GM19240 (cell line): Measurements from ENCODE around the gene PRKAR1B.

ENCODE experiments used
- DNase-seq: peaks from one replicate; pipeline ENCODE4 v3.0.0; 2011; ENCODE audit warnings: low spot score; ENCODE audit not compliant: insufficient read length

The PRKAR1B gene

DNA sequence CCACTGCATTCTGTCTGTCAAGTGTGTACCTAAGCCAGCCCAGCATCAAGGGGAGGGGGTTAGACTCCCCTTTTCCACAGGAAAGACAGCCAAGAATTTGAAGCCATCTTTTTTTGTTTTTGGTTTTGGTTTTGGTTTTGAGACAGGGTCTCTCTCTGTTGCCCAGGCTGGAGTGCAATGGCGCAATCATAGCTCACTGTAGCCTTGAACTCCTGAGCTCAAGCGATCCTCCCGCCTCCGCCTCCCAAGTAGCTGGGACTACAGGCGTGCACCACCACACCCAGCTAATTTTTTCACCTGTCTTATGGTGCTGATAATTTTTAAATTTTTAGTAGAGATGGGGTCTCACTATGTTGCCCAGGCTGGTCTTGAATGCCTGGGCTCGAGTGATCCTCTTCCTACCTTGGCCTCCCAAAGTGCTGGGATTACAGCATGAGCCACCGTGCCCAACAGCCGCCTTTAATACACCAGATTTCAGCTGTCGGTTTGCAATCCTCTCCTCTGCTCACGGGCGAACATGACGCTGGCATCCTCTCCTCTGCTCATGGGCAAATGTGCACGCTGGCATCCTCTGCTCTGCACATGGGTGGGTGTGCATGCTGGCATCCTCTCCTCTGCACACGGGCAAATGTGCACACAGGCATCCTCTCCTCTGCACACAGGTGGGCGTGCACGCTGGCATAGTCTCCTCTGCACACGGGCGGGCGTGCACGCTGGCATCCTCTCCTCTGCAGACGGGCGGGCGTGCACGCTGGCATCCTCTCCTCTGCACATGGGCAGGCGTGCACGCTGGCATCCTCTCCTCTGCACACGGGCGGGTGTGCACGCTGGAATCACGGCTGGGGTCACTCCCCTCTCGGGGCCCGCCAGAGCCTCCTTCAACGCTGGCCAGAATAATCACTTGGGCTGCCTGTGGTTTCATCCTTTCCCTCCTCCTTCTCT lies 151.4 kb downstream of the PRKAR1B start:
- no peak for DNase-seq

GRCh38 chr7:574661-575395 lies 152.3 kb downstream of the PRKAR1B start:
- DNase-seq, result no peak

DNA sequence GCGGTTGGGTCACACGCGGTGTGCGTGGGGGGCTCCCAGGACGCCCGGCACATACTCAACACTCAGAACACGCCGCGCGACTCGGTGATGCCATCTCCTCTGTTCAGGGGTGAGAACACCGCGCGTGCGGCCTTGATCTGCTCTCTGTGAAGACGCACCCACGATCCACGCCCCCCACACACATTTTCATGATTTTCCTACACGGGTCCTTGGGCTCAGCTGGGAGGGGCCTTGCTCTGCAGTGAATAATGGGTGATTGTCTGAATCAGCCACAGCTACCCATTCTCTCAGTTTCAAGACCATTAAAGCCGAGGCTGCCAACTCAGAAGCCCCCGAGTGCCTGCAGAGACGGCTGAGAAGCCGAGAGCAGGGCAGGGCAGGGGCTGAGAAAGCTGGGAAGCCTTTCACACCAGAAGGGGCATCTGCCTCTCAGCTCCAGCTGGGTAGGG lies 153.1 kb downstream of the PRKAR1B start:
- DNase-seq, result no peak

- no peak for DNase-seq
These were observed 153.7 kb downstream of the PRKAR1B start for GRCh38 chr7:573269-573932.

GRCh38 chr7:572416-573268 lies 154.4 kb downstream of the PRKAR1B start:
- DNase-seq, result no peak

- DNase-seq, result no peak
These were observed 155.2 kb downstream of the PRKAR1B start for GRCh38 chr7:571718-572415.

DNA sequence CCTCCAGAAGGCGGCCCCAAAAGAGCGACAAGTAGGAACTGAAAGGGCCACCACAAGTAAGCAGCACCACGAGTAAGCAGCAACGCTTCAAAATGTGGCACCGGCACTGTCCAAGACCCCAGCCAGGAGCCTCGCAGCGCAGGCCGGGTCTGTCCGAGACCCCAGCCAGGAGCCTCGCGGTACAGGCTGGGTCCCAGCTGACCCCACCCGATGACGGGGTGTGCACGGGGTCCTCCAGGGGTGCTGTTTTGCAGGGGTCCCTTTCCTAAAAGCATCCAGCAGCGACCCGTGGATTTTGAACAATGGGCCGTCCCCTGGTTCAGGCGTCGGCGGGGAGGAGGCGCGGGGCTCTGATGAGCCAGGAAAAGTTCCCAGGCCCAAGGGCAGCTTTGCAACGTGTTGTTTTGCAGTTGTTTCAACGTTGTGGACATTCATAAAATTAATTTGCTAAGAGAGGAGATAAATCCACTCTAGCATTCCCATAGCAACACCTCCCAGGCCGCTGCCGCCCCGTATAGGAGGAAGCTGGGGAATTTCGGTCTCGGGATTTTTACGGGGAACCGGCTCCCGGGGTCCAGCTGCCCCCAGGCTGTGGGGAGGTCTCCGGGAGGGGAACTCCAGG lies 155.9 kb downstream of the PRKAR1B start:
- no peak for DNase-seq

DNA sequence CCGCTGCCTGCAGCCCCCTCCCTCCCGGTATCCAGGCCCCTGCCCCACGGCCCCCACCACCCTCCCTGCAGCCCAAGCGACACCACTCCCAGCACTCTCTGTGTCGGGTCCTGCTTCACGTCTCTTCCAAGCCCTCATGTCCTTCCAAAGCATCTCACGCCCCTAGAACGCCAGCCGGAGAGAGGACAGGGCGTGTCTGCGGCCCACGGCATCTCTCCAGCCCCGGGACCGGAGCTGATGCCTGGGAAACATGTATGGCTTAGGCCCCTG lies 156.3 kb downstream of the PRKAR1B start:
- DNase-seq, result no peak

DNA sequence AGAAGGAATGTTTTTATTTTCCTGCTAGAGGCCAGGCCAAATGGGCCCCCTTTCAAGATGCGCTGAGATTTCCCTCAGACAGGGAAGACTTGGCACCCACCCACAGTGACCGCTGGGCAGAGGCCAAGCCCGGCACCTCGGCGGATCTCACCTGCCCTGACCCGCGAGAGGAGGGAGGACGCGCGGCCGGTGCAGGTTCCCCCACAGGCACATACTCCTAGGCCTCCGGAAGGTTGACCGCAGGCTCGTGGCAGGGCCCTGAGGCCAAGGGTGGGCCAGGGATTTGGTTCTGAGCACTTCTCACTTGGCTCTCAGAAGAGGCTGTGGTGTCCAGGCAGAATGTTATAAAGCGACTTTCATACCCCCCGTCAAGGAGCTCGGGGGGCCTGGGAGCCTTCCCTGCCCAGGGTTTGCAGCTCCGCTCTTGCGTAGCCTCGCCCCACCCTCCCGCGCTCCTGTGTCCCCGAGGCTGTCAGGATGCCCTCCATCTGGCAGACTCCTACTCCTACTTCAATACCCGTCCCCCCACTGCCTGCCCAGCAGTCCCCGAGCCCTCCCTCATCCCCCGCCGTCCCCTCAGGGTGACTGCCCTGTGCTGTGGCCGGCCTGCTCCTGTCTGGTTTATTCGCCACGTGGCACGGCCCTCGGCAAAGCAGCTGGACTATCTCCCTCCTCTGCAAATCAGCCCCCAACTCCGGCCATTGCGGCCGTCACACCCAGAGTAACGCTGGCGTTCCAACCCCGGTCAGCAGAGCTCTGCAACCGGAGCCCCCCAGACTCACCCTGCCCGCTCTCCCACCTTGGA lies 156.9 kb downstream of the PRKAR1B start:
- DNase-seq, result no peak

DNA sequence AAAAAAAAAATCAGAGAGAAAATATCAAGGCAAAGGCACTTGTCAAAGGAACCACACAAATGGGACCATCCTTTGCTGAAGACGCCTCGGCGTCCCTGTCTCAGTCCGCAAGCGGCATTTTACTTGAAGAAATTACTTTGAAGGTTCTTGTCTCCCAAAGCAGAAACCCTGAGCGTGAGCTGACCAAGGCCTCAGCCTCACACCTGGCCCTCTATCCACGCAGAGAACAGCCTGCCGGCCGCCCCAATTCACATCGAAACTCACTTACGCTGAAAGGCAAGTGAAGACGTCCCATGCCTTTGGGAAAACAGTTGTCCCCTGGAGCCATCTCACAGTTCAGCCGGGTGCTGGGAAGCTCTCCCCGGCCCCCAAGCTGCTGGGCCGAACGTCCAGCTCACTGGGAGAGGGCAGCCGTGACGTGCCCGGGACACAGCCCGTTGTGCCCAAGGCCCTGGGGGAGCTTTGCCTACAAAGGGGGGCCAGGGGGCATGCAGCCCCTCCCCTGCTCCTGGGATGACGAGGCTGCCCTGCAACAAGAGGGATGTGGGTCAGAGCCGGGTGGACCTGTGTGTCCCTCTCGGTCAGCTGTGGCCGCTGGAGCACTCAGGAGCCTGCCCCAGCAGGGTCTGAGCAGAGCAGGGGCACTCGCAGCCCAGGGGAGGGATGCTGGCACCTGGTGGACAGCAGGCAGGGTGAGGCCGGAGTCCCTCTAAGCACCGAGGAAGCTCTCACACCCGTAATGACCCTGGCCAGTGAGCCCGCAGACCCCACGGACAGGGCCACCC lies 157.8 kb downstream of the PRKAR1B start:
- DNase-seq, result no peak

DNA sequence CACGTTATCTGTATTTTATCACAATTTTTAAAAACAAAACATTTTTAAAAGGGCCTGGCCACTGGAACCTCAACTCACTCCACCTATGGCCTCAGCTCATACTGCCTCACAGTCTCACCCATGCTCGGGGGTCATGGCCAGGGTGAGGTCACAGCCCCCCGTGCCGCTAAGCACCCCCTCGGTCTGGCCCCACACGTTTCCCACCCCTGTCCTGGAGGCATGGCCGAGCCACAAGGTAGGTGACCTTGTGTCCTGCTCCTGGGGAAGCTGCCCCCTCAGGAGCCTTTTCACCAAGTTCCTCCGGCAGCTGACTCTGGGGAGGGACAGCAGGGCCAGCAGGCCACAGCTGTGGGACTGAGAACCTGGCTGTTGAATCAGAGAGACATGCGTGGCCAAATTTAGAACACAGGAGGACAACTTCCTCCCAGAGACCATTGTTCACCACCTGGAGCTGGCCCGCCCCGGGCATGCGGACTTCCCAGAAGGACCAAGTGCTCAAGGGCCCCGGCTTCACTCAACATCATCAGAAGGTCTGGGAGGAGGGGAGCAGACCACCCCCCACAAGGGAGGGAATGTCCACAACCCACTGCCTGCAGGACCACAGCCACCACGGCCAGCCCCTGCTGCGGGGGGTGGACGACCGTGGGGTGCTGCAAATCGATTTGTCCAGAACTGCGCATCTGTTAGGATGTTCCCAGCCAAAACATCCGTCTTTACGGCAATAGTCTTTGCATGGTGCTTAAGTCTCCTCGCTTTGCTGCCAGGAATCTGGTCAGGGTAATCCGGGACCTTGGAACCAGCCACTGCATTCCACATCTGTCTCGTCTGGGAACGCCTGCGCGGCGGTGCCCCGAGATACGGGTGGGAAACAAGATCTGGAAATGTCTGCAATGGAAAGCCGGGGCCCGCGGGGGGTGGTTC lies 158.8 kb downstream of the PRKAR1B start:
- no peak for DNase-seq

GRCh38 chr7:567305-567883 lies 159.7 kb downstream of the PRKAR1B start:
- DNase-seq, result no peak

DNA sequence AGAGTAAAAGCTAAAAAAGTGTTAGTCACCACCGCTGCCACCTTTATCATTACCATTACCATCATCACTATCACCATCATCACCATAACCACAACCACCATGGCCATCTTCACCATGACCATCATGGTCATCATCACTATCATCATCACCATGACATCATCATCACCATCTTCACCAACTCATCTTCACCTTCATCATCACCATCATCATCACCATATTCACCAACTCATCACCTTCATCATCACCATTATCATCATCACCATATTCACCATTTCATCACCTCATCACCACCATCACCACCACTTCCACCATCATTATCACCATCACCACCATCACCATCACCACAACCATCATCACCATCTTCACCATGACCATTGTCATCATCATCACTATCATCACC lies 161.0 kb downstream of the PRKAR1B start:
- DNase-seq, result no peak

DNA sequence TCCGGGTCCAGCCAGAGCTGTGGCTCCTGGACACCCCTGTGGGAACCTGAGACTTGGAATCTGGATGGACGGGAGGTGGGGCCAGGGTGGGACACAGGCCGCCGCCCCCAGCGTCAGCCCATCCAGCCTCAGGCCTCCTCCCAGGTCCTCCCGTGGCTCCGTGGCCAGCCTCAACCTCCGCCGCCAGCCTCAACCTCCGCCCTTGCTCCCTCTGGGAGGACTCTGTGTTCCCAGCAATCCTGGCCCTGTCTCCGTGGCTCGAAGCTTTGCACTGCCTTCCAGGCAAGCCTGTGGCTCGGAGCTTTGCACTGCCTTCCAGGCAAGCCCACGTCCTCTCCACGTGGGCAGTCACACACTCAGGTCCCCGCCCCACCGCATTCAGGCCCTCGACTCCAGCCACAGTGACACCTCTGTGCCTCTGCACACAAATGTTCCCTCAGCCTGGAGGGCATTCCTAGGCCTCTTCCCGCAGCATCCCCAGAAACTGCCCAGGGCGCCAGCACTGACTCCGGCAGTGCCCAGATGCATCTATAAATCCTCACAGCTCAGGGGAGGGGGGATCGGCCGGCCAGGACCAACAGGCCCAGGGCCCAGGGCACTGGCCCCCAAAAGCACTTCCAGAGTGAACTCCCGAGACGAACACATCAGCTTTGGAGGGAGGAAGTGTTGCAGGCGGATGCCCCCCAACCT lies 162.8 kb downstream of the PRKAR1B start:
- no peak for DNase-seq

DNA sequence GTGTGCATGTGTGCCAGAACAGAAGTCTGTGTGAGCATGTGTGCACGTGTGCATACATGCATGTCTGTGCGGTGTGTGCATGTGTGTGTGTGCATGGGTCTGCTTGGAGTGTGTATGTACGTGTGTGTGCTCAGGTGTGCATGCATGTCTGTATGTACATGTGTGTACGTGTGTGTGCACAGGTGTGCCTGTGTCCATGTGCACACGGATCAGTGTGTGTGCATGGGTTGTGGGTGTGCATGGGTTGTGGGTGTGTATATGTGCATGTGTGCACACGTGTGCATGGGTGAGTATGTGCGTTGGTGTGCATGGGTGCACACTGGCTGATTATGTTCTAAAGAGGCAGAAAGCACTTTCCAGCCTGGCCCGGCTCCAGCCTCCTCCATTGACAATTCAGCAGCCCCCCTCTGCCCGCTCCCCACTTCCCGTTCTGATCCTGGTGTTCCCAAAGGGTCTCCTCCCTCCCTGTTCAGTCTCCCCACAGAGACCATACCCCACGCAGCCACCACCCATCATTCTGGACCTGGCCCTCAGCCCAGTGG lies 163.4 kb downstream of the PRKAR1B start:
- no peak for DNase-seq
